SK-N-MC (cell line): Measurements from ENCODE around the gene DBP.

Experiments used
- EZH2 ChIP-seq: fragments of 200-600 bp; sonication (generic); IDR thresholded peaks from one replicate; pipeline ENCODE4 v1.6.1; 2017; ENCODE audit warnings: antibody characterized with exemption
- FOXP2 ChIP-seq: optimal IDR thresholded peaks from 2 replicates; pipeline ENCODE3; 2011; ENCODE audit warnings: mild to moderate bottlenecking, moderate library complexity; ENCODE audit not compliant: insufficient read depth; ENCODE audit errors: extremely low read length, control extremely low read depth
- POLR2AphosphoS5 ChIP-seq: IDR thresholded peaks from 2 replicates; pipeline ENCODE4 v1.6.1; 2012; ENCODE audit warnings: mild to moderate bottlenecking, low read depth, low read length, borderline replicate concordance

DNA sequence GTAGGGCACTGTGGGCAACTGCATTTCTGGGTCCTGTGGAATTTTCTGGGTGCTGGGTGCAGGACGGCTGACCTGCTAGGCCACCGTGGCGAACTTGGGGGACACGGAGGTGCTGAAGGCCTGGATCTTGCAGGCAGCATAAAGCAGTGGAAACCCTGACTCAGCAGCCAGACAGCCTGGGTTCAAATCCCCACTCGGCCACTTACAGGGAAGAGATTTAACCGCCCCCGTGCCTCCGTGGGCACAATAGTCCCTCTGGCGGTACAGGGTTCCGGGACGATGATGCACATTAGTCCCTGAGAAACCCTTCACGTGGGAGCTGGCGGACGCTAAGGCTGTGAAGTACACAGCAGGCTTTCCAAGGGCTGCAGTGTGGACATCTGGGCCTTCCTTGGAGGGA, 25.3 kb downstream of the DBP start:
- TF ChIP-seq POLR2AphosphoS5 (no peak), EZH2 (no peak), FOXP2 (no peak)
